Measurements from ENCODE around the gene ATOH7.
A peak's percentile ranks its signal among the peaks of the same experiment; 100 is the strongest.

The ATOH7 gene

GRCh38 chr10:68194290-68194689 lies 37.6 kb downstream of the ATOH7 start:
- ATAC-seq (replicated peaks; ENCODE audit: extremely low read depth, poor library complexity, severe bottlenecking), result no peak
- H3K27ac Mint-ChIP-seq (ENCODE audit: low read depth), result no peak overlapping the region
- no peaks in the 10 kb centered on the region for H3K4me1 Mint-ChIP-seq
- H3K36me3 Mint-ChIP-seq (ENCODE audit: insufficient read depth), result peaks cover 1% of the 10 kb centered on the region
- no peaks in the 10 kb centered on the region for H3K9me3 Mint-ChIP-seq
- no peak overlapping the region for H3K4me3 Mint-ChIP-seq
- H3K27me3 Mint-ChIP-seq, result peaks cover 46% of the 10 kb centered on the region
- DNase-seq (ENCODE audit: low spot score in 2 of 2), result no peak

GRCh38 chr10:68192113-68192512 lies 39.8 kb downstream of the ATOH7 start:
- no peaks in the 10 kb centered on the region for H3K4me1 Mint-ChIP-seq
- H3K9me3 Mint-ChIP-seq, result no peaks in the 10 kb centered on the region
- no peak overlapping the region for H3K4me3 Mint-ChIP-seq
- H3K27ac Mint-ChIP-seq (ENCODE audit: low read depth), result no peak overlapping the region
- H3K36me3 Mint-ChIP-seq (ENCODE audit: insufficient read depth), result no peaks in the 10 kb centered on the region
- ATAC-seq (replicated peaks; ENCODE audit: extremely low read depth, poor library complexity, severe bottlenecking) (no peak), DNase-seq (ENCODE audit: low spot score in 2 of 2) (no peak)
- H3K27me3 Mint-ChIP-seq, result peaks cover 29% of the 10 kb centered on the region

- Mint-ChIP-seq H3K4me1 (no peaks in the 10 kb centered on the region), H3K27me3 (peaks cover 47% of the 10 kb centered on the region), H3K9me3 (no peaks in the 10 kb centered on the region), H3K36me3 (ENCODE audit: insufficient read depth) (no peaks in the 10 kb centered on the region), H3K4me3 (no peak overlapping the region), H3K27ac (ENCODE audit: low read depth) (no peak overlapping the region)
- DNase-seq (ENCODE audit: low spot score in 2 of 2) (no peak), ATAC-seq (replicated peaks; ENCODE audit: extremely low read depth, poor library complexity, severe bottlenecking) (no peak)
Measured at GRCh38 chr10:68188835-68189234, 43.1 kb downstream of the ATOH7 start.

- Mint-ChIP-seq H3K27ac (ENCODE audit: low read depth) (no peak overlapping the region), H3K36me3 (ENCODE audit: insufficient read depth) (no peaks in the 10 kb centered on the region), H3K4me1 (no peaks in the 10 kb centered on the region), H3K4me3 (no peak overlapping the region), H3K9me3 (no peaks in the 10 kb centered on the region), H3K27me3 (peaks cover 28% of the 10 kb centered on the region)
- no peak for DNase-seq (ENCODE audit: low spot score in 2 of 2)
- no peak for ATAC-seq (replicated peaks; ENCODE audit: extremely low read depth, poor library complexity, severe bottlenecking)
Measured at GRCh38 chr10:68185085-68185484, 46.8 kb downstream of the ATOH7 start.

- DNase-seq (ENCODE audit: low spot score in 2 of 2), result no peak
- Mint-ChIP-seq H3K27me3 (peaks cover 28% of the 10 kb centered on the region), H3K27ac (ENCODE audit: low read depth) (peak overlapping the region; percentile 23), H3K4me1 (no peaks in the 10 kb centered on the region), H3K36me3 (ENCODE audit: insufficient read depth) (no peaks in the 10 kb centered on the region), H3K4me3 (no peak overlapping the region), H3K9me3 (no peaks in the 10 kb centered on the region)
- ATAC-seq (replicated peaks; ENCODE audit: extremely low read depth, poor library complexity, severe bottlenecking), result no peak
Measured at GRCh38 chr10:68184546-68184945, 47.4 kb downstream of the ATOH7 start.
